PC-9 (cell line): ENCODE measurements around the gene IDH3G. TPM values are rescaled to one million over a fixed set of nuclear protein-coding genes. Genes with fewer than 3 reads are reported as not detected.
A peak's percentile ranks its signal among the peaks of the same experiment; 100 is the strongest.
"Not testable (repeated sequence)": the region's sequence is repeated elsewhere in the genome, so short reads cannot be mapped to it uniquely, and the experiment has no call there.

Experiments used
- BruUV-seq: library from RNA; stranded (reverse); fragments of 400-500 nt; replicated peaks from 2 replicates; lab custom pipeline; 2021; lab: Mats Ljungman, UMichigan
- CTCF ChIA-PET: fragments of 300-600 bp; sonication (Branson Sonifier 250); formaldehyde crosslinking; loops from one replicate; lab custom pipeline; 2022; ENCODE audit warnings: antibody characterized with exemption; lab: Charles Lee
- POLR2A ChIA-PET: fragments of 300-600 bp; sonication (Branson Sonifier 250); formaldehyde crosslinking; loops from one replicate; lab custom pipeline; 2022; ENCODE audit warnings: antibody characterized with exemption; ENCODE audit not compliant: unreplicated experiment; lab: Charles Lee
- DNase-seq, 2 experiments: peaks; one replicate each; pipeline versions ENCODE4 v3.0.0 to v3.0.0-alpha.2; 2015 to 2022; ENCODE audit warnings: mixed read lengths in 1 of 2
- H2AFZ ChIP-seq: fragments of 200-600 bp; sonication (generic); 2 replicates; pipeline ENCODE4 v1.8.1; 2017; ENCODE audit warnings: antibody characterized with exemption
- H3F3A ChIP-seq: fragments of 200-600 bp; sonication (generic); 2 replicates; pipeline ENCODE4 v1.8.1; 2017; ENCODE audit warnings: antibody characterized with exemption, mild to moderate bottlenecking, low read depth; ENCODE audit not compliant: insufficient read depth
- H3K27ac ChIP-seq: fragments of 200-600 bp; sonication (generic); 2 replicates; pipeline ENCODE4 v1.6.1; 2016; ENCODE audit warnings: mixed run types
- H3K27me3 ChIP-seq: fragments of 200-600 bp; sonication (generic); 2 replicates; pipeline ENCODE4 v1.6.1; 2016; ENCODE audit warnings: low read depth, mixed run types; ENCODE audit not compliant: insufficient read depth
- H3K36me3 ChIP-seq: fragments of 200-600 bp; sonication (generic); 2 replicates; pipeline ENCODE4 v1.6.1; 2016; ENCODE audit warnings: low read depth, mixed run types
- H3K4me1 ChIP-seq: fragments of 200-600 bp; sonication (generic); replicated peaks from 2 replicates; pipeline ENCODE4 v1.6.1; 2016; ENCODE audit warnings: mixed run types; ENCODE audit not compliant: insufficient read depth
- H3K4me2 ChIP-seq: fragments of 200-600 bp; sonication (generic); 2 replicates; pipeline ENCODE4 v1.6.1; 2017; ENCODE audit warnings: mixed run types
- H3K4me3 ChIP-seq: fragments of 200-600 bp; sonication (generic); 2 replicates; pipeline ENCODE4 v1.6.1; 2016; ENCODE audit warnings: mixed run types
- H3K79me2 ChIP-seq: fragments of 200-600 bp; sonication (generic); 2 replicates; pipeline ENCODE4 v1.6.1; 2017; ENCODE audit warnings: low read depth, mixed run types
- H3K9me2 ChIP-seq: fragments of 200-600 bp; sonication (generic); 2 replicates; pipeline ENCODE4 v1.8.1; 2017; ENCODE audit warnings: mild to moderate bottlenecking; ENCODE audit not compliant: insufficient read depth
- H3K9me3 ChIP-seq: fragments of 200-600 bp; sonication (generic); 2 replicates; pipeline ENCODE4 v1.8.1; 2016; ENCODE audit warnings: low read depth; ENCODE audit not compliant: insufficient read depth
- H4K20me1 ChIP-seq: fragments of 200-600 bp; sonication (generic); 2 replicates; pipeline ENCODE4 v1.8.1; 2017; ENCODE audit not compliant: insufficient read depth
- CTCF ChIP-seq: fragments of 200-600 bp; sonication (generic); conservative IDR thresholded peaks from 2 replicates; pipeline ENCODE4 v1.6.1; 2017; ENCODE audit warnings: mixed run types, antibody characterized with exemption, mild to moderate bottlenecking, moderate library complexity
- EZH2 ChIP-seq: fragments of 200-600 bp; sonication (generic); IDR thresholded peaks from 2 replicates; pipeline ENCODE4 v1.8.0; 2017; ENCODE audit warnings: antibody characterized with exemption, low read depth
- intact Hi-C: fragments of 100-400 bp; cut with micrococcal nuclease; formaldehyde crosslinking; loops from one replicate; pipeline ENCODE4 v1.10.0; 2022; ENCODE audit not compliant: unreplicated experiment
- total RNA-seq: library from RNA; stranded (reverse); gene quantifications from 2 replicates; pipeline ENCODE4 v1.2.3, GENCODE V29; 2021

Gene IDH3G
- total RNA-seq, 1 experiment from 2014 or later, result 63.4 TPM

- no peak overlapping the region for H3K27ac ChIP-seq
- ChIA-PET CTCF (no interaction called here), POLR2A (no interaction called here)
- no peak overlapping the region for H2AFZ ChIP-seq
- DNase-seq, result no peak
- H3K4me3 ChIP-seq, result no peak overlapping the region
- no peak overlapping the region for H3K4me2 ChIP-seq
- H3F3A ChIP-seq, result no peaks in the 10 kb centered on the region
- intact Hi-C loops, result no loop called here
- BruUV-seq, result no TSS peak
- no peaks in the 10 kb centered on the region for H3K79me2 ChIP-seq
- H3K36me3 ChIP-seq, result no peaks in the 10 kb centered on the region
- TF ChIP-seq EZH2 (no peak), CTCF (no peak)
- H3K27me3 ChIP-seq, result no peaks in the 10 kb centered on the region
- H3K9me3 ChIP-seq, result no peaks in the 10 kb centered on the region
- no peaks in the 10 kb centered on the region for H4K20me1 ChIP-seq
- H3K4me1 ChIP-seq, result no peaks in the 10 kb centered on the region
- no peaks in the 10 kb centered on the region for H3K9me2 ChIP-seq
Observed at GRCh38 chrX:153746359-153746758, 47.8 kb downstream of the IDH3G start.

GRCh38 chrX:153745067-153745433, 49.1 kb downstream of the IDH3G start:
- H3K4me1 ChIP-seq, H3K9me3 ChIP-seq, intact Hi-C loops, H3K4me2 ChIP-seq, H2AFZ ChIP-seq, H3K79me2 ChIP-seq, H4K20me1 ChIP-seq, CTCF ChIA-PET, H3K27me3 ChIP-seq, H3K36me3 ChIP-seq, H3K4me3 ChIP-seq, DNase-seq, H3K9me2 ChIP-seq, H3F3A ChIP-seq, H3K27ac ChIP-seq, BruUV-seq: not testable (repeated sequence)
- POLR2A ChIA-PET, result interaction anchor here (0.7 kb wide), 1 partner anchor 264 kb away, joined by 3 read pairs; no protein-coding TSS in a partner anchor

GRCh38 chrX:153744210-153745066, 49.7 kb downstream of the IDH3G start:
- Histone ChIP-seq H2AFZ (no peak overlapping the region), H3K4me2 (no peak overlapping the region)
- no peak for DNase-seq

GRCh38 chrX:153743468-153744209, 50.5 kb downstream of the IDH3G start:
- POLR2A ChIA-PET, CTCF ChIA-PET: not testable (repeated sequence)

More at GRCh38 chrX:153744210-153745066, 49.7 kb downstream of the IDH3G start:
- POLR2A ChIA-PET, result interaction anchor here (0.7 kb wide), 1 partner anchor 265 kb away, joined by 3 read pairs; no protein-coding TSS in a partner anchor
- Histone ChIP-seq H3K79me2 (no peaks in the 10 kb centered on the region), H3K27ac (no peak overlapping the region), H3K36me3 (no peaks in the 10 kb centered on the region), H3K4me3 (no peak overlapping the region), H3K4me1 (no peaks in the 10 kb centered on the region), H3K9me2 (no peaks in the 10 kb centered on the region), H3K9me3 (no peaks in the 10 kb centered on the region), H3F3A (no peaks in the 10 kb centered on the region), H3K27me3 (no peaks in the 10 kb centered on the region), H4K20me1 (no peaks in the 10 kb centered on the region)
- intact Hi-C loops, result no loop called here
- BruUV-seq, result no TSS peak
- CTCF ChIA-PET, result no interaction called here
- TF ChIP-seq CTCF (no peak), EZH2 (no peak)

GRCh38 chrX:153742796-153743467, 51.2 kb downstream of the IDH3G start:
- H4K20me1 ChIP-seq, H3K27me3 ChIP-seq, DNase-seq, H3K4me3 ChIP-seq, POLR2A ChIA-PET, H3K36me3 ChIP-seq, H3K27ac ChIP-seq, H3K4me2 ChIP-seq, intact Hi-C loops, H3K9me2 ChIP-seq, H3F3A ChIP-seq, H2AFZ ChIP-seq, H3K79me2 ChIP-seq, H3K9me3 ChIP-seq, H3K4me1 ChIP-seq, BruUV-seq, CTCF ChIA-PET: not testable (repeated sequence)

More at GRCh38 chrX:153743468-153744209, 50.5 kb downstream of the IDH3G start:
- H3K4me2 ChIP-seq, H4K20me1 ChIP-seq, H3K4me3 ChIP-seq, H3F3A ChIP-seq, H3K27ac ChIP-seq, H3K9me2 ChIP-seq, H3K79me2 ChIP-seq, intact Hi-C loops, H3K9me3 ChIP-seq, H3K36me3 ChIP-seq, H2AFZ ChIP-seq, H3K27me3 ChIP-seq, DNase-seq, H3K4me1 ChIP-seq: not testable (repeated sequence)
- TSS peak; percentile 10 for BruUV-seq
